NCI-H1048 (cell line): ENCODE data around the gene ZFR2.
"Not testable (repeated sequence)": the region's sequence is repeated elsewhere in the genome, so short reads cannot be mapped to it uniquely, and the experiment has no call there.

Experiments
- DNase-seq: peaks from one replicate; lab custom pipeline; 2025; lab: John Stamatoyannopoulos, UW

The ZFR2 gene

DNA sequence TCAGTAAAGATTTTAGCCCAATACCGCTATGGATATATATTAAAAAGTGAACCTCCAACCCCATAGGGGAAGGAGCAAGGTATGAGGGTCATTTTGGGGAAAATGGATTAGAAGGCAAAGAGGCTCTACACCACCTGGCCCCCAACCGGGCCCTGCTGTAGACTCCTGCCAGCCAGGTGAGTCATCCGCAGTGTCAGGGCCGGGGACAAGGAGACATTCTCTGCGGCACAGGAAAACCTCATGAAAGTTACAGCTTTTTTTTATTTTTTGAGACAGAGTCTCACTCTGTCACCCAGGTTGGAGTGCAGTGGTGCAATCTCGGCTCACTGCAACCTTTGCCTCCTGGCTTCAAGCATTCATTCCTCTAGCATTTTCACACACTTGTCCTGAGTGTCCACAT lies 32.0 kb downstream of the ZFR2 start:
- no peak for DNase-seq

GRCh38 chr19:3835055-3835435 lies 33.8 kb downstream of the ZFR2 start:
- no peak for DNase-seq

GRCh38 chr19:3834349-3835054 lies 34.3 kb downstream of the ZFR2 start:
- DNase-seq, result no peak

DNA sequence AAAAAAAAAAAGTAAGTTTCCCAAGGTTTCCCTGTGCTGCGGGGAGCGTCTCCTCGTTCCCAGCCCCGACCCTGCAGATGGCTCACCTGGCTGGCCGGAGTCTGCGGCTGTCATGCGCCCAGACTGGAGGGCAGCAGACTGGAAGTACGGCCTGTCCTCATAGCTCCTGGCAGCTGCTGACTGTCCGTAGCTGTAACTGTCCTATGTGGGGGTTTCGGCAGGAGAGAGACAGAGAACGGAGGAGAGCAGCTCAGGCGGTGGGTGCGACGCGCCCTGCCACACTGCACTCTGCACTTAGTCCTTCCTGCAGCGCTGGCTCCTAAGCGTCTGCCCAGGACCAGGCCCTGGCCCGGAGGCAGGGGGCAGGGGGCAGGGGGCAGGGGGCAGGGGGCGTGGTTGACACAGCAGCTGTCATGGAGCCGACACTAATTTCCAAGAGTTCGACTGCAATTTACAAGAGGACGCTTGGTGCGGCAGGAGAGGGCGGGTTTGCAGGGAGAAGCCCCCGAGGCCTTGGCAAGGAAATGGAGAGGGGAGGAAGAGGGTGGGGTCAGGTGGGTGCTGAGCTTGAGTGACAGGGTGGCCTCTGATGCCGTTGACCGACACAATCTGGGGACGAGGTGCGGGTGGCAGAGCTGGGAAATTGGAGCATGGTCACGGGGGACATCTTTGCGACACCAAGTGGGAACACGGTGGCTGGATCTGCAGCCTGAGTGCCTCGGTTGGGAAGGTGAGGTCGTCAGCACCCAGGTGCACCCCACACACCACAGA lies 35.1 kb downstream of the ZFR2 start:
- no peak for DNase-seq

DNA sequence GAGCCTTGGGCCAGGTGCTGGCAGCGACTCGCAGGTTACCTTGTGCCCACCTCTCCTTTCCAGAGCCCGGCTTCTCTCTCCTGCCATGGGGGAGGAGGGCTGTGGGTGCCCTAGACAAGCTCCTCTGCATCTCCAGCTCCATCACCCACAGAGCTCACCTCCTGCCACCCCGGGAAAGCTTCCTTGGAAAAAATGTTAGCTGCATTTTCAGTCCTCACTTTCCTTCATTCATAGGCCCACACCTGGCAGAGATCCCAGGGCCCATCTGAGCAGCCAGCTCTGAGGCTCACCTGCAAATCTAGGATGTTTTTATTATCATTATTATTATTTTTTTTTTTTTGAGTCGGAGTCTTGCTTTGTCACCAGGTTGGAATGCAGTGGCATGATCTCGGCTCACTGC lies 36.8 kb downstream of the ZFR2 start:
- DNase-seq, result no peak

DNA sequence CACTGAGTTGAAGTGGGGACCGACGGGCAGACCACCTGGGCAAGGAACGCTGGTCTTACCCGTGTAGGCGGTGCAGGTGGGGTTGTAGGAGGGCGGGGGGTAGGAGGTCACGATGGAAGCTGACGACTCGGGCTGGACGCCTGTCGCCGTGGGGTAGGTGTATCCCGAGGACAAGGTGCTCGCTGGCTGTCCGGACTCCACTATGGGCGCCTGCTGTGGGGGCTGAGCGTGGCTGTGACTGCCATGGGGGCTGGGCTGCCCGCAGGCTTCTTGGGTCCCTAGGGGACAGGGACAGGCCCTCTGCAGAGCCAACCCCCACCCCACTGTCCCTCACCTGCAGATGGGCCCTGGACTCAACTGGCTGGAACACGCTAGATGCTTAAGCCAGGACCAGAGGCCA lies 37.2 kb downstream of the ZFR2 start:
- no peak for DNase-seq

DNA sequence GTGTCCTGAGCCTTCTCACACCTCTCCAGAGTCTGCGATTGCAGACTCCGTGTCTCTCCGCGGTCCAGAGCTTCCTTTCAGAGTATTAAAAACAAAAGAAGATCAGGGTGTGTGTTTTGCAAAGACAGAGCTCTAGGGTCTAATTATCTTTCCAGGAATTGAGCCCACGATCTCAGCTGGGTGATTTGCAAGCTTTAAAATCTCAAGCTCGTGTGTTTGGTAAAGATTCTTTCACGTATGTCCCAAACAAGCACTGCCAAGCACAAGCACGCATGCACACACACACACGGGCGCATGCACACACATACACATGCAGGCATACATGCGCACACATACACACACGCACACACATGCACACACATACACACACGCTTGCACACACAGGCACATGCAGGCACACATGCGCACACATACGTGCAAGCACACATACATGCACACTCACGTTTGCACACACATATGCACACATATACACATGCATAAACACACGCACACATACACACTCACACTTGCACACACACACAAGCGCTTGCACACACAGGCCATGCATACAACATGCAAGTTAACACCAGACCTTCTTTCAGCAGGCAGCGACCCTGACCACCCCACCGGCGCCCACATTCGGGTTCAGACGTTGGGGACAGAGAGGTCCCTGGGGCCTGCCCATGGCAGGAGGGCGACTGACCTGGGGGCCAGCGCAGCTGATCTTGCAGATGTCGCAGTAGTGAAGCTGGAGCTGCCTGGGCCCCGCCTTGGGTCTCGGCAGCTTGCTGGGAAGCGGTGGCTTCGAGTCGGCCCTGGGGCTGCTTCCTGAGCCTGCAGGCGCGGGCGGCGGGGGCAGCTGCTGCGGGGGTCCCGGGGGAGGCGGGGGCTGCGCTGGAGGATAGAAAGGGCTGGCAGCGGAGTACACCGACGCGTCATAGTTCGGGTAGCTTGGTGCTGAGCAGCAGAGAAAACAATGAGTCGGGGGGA lies 37.9 kb downstream of the ZFR2 start:
- DNase-seq, result no peak

- no peak for DNase-seq
These were observed 41.5 kb downstream of the ZFR2 start for GRCh38 chr19:3827306-3827705.

- no peak for DNase-seq
These were observed 42.7 kb downstream of the ZFR2 start for GRCh38 chr19:3826163-3826562.

DNA sequence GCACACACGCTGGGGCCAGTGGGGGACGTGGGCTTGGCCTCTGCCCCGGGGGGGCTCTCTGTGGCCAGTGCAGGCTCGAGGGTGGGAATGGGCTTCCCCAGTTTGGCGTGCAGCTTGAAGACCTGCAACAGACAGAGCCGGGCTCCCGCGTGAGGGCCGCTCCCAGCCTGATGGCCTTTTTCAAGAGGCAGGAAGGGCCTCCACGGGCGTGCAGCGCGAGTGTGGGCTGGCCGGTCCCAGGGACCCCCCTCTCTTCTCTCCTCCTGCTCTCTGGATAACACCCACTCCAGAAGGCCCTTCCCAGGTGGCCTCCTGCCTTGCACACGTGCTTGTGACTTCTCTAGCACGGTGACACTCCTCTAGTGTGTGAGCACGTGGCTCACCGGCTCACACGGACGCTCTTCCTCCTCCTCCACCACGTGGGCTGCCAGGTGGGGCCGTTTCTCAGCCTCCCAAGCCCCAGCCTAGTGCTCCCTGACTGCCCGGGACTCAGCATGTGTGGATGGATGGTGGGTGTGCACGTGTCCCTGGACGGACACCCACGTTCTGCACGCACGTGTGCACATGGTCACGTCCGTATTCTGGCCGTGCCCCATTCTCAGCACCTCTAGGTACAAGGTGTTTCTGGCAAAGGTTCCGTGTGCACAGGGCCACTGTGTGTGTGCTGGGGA lies 43.4 kb downstream of the ZFR2 start:
- DNase-seq, result no peak

GRCh38 chr19:3823350-3823713 lies 45.5 kb downstream of the ZFR2 start:
- no peak for DNase-seq

- no peak for DNase-seq
These were observed 46.0 kb downstream of the ZFR2 start for GRCh38 chr19:3822683-3823349.

- peak; percentile 35 for DNase-seq
These were observed 46.9 kb downstream of the ZFR2 start for GRCh38 chr19:3821857-3822364.

DNA sequence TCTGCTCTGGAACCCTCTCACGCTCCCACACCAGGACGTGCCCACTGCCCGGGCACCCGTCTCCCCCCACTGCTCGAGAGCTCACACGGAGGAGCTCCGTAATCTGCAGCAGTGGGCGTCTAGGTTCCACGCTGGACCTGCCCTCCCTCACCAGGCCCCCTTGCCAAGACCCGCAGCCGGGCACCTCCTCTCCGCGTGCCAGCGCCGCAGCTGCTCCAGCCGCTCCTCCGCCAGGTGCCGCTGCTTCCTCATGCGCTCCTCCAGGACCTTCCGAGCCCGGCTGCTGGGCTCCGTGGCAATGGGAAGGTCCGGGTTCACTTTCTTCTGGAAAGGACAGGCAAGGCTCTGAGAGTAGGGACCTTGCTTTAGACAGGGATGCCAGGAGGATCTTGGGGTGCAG lies 47.7 kb downstream of the ZFR2 start:
- no peak for DNase-seq

GRCh38 chr19:3819989-3820388 lies 48.8 kb downstream of the ZFR2 start:
- no peak for DNase-seq

DNA sequence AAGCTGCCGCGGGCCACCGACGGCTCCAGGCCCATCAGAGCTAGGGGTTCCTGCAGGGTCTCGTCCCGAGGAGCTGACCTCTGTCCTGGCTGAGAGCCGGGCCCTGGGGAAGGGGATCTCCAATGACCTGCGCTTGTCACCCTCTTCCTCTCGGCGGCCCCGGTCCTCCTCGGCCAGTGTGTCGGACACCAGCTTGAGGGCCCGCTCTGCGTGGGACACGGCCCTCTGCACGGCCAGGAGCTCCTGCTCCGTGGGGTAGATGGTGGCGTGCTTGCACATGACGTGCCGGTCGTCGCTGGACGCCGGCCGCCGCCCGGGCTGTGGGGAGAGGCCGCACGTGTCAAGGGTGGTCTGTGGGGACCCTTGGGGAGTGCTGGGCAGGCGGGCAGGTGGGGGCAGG lies 49.9 kb downstream of the ZFR2 start:
- DNase-seq, result no peak

GRCh38 chr19:3818466-3818865 lies 50.4 kb downstream of the ZFR2 start:
- DNase-seq, result no peak

- no peak for DNase-seq
These were observed 51.1 kb downstream of the ZFR2 start for GRCh38 chr19:3817761-3818160.

GRCh38 chr19:3816566-3817218 lies 52.1 kb downstream of the ZFR2 start:
- no peak for DNase-seq

DNA sequence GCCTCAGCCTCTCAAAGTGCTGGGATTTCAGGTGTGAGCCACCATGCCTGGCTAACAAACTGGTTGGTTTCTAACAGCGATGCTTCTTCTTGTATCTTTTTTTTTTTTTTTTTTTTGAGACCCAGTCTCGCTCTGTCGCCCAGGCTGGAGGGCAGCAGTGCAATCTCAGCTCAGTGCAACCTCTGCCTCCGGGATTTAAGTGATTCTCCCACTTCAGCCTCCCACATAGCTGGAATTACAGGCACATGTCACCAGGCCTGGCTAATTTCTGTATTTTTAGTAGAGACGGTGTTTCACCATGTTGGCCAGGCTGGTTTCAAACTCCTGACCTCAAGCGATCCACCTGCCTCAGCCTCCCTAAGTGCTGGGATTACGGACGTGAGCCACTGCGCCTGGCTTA lies 52.7 kb downstream of the ZFR2 start:
- DNase-seq, result not testable (repeated sequence)

DNA sequence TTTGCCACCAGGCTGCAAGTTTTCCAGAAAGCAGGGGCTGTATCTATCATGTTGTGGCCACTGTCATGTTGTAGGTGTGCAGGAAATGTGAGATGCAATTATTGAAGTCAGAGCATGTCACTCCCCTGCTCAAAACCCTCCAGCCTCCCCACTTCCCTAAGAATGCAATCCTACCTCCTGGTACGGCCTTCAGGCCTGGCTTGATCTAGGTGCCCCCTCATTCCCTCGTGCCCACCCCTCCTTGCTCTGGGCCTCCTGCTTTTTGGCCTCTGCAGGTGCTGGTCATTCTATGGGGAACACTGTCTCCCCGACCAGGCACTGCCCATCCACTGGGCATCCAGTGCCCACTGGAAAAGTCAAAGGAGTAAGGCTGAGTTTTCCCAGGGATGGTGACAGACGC lies 54.2 kb downstream of the ZFR2 start:
- DNase-seq, result no peak
